GM19099 (cell line): ENCODE results near the gene TBC1D22A.

Experiments used
- POLR2A ChIP-seq: IDR thresholded peaks from 3 replicates; pipeline ENCODE4 v1.6.1; 2011; ENCODE audit warnings: low read depth; ENCODE audit not compliant: insufficient read length; ENCODE audit errors: extremely low read depth

The TBC1D22A gene

DNA sequence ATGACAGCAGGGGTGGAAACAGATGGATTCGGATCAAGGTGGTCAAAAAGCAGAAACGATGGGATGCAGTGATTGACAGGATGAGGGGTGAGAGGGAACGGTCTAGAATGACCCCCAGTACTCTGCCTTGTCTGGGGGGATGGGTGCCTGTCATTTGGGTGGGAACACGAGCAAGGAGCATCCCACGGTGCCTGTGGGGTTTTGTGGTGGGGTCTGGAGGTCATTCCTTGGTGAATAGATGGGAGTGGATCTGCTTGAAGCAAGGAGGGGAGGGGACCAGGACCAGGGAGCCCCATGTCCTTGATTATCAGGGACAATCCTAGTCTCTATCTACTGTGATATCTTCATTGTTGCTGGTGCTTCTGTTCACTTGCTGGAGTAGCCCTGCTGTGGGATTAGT, 16.3 kb upstream of the TBC1D22A start:
- TF ChIP-seq POLR2A: no peak

DNA sequence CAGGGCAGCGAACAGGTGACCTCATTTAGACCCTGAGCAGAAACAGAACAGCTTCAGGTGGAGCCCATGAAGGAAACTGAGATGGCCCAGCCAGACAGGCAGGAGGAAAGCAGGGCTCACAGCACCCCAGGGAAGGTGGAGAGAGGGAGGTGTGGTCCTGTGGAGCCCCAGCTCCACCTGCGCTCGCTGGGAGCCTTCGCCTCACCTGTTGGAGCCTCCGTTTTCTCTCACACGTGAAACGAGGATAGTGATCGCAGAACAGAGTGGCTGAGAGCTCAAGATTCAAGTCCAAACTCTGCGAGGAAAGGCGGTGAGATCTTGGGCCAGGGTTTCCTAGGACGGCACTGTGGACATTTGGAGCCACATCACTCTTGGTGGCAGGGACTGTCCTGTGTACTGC, 15.8 kb upstream of the TBC1D22A start:
- no peak for TF ChIP-seq POLR2A

DNA sequence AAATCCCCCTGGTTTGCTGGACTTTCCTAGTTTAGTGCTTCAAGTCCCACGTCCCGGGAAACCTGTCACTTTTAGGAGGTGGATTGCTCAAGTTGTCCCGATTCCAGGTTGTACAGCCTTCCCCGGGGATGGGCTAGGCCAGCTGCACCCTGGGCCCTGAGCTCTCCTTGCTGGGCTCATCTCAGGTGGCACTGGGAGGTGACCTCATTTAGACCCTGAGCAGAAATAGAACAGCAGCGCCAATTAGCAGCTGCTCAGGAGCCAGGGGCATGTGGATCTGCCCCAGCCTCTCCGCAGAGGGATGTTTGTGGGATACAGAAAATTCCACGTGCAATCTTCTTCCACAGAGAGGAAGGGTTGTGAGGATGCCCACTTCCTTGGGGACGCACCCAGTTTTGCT, 14.8 kb upstream of the TBC1D22A start:
- TF ChIP-seq POLR2A: no peak

GRCh38 chr22:46748206-46748907, 14.1 kb upstream of the TBC1D22A start:
- TF ChIP-seq POLR2A: no peak

DNA sequence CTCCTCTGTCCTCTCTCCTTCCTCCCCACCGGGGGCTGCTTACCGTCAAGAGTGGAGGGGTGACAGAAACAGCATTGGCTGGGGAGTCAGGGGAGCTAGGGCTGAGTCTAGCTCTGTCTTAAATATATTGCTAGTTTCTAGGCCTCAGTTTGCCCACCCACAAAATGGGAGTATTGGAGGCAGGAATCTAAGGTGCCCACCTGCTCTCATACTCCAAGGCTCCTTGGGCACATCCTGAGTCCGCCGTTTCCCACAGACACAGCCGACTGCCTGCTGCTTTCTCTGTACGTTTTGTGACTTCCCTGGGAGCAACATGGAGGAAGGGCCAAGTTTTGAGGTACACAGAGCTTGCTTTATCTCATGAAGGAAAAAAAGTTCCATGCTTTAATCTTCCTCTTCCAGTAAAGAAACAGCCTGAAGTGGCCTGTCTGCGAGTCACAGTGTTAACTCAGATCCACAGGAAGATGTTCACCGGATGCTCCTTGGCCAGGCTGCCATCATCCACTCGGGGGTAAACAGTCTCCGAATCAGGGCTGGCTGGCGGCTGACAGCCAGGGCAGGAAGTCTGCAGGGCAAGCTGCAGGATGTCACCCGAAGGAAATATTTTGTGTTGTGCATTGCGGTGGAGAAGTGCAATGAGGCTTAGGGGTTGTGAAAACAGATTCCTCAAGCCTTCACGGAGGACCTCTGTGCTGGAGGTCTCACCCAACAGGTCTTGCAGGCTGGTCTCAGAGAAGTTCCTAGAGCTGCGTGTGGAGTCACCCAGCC, 13.4 kb upstream of the TBC1D22A start:
- TF ChIP-seq POLR2A: no peak

- TF ChIP-seq POLR2A: no peak
These were observed 12.5 kb upstream of the TBC1D22A start for GRCh38 chr22:46749682-46750529.

DNA sequence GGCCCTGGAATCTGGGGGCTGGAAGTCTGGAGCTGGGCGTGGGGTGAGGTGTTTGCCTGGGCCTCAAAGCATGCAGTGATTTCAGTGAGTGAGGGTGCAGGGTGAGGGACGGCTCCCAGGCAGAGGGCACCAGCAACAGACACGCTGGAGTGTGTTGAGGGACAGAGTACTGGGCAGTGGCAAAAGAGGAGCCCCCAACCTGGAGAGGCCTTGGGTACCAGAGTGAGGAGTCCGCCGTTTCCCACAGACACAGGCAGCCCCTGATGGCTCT, 12.0 kb upstream of the TBC1D22A start:
- no peak for TF ChIP-seq POLR2A

GRCh38 chr22:46750863-46751443, 11.5 kb upstream of the TBC1D22A start:
- TF ChIP-seq POLR2A: no peak

DNA sequence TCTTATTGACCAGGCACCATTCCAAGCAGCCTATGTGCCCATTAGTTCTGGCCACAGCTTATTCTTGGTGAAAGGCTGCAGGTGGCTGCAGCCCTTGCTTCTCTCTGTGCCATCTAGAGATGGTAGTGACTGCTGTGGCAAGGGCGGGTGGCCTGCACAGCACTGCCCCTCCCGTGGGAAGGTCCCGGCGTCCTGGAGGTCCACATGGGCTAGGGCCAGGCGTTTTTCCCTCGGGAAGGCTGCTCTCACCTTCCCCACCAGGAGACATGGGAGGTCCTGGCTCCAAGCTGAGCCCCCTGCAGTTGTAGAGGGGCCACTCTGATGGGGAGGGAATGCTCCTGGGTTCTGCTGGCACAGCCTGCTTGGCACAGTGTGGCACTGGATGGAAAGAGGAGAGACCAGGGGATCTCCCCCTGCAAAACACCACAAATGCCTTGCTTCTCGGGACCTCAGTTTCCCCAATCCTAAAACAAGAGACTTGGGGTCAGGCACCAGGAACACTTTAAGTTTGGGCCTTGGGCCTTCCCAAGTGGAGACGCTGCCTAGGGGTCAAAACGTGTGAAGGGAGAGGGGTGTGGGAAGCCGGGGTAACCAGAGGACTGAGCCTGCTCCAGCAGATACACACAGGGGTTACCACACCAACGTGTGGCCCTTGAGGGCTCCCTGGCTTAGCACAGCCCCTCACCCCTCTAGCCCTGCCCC, 10.0 kb upstream of the TBC1D22A start:
- no peak for TF ChIP-seq POLR2A

DNA sequence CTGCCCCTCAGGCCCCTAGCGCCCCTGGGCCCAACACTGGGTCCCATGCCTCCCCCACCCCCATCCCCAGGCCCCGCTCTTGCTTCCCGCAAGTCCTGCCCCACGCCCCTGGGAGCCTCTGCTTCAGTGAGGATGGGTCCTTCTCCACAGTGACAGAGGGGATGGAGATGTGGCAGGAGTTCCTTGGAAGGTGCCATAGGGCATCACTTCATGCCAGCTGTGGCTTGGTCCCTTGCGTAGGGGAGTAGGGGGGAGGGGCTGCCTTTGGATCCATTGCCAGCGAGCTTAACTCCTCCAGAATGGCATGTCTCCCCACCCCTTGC, 9.5 kb upstream of the TBC1D22A start:
- no peak for TF ChIP-seq POLR2A

GRCh38 chr22:46753360-46753759, 9.1 kb upstream of the TBC1D22A start:
- TF ChIP-seq POLR2A: no peak

DNA sequence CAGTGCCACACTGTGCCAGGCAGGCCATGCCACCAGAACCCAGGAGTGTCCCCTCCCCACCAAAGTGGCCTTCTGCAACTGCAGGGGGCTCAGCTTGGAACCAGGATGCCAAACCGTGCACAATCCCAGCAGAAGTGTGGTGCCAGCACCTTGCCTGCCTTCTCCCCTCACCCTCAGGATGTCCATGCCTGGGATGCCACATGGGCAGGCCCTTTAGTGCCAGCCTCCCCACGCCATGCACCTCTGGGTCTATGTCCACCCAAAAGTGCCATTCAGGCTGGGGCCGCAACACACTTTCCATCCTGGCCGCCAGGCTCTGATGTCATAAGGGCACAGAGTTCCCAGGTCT, 8.7 kb upstream of the TBC1D22A start:
- TF ChIP-seq POLR2A: no peak

DNA sequence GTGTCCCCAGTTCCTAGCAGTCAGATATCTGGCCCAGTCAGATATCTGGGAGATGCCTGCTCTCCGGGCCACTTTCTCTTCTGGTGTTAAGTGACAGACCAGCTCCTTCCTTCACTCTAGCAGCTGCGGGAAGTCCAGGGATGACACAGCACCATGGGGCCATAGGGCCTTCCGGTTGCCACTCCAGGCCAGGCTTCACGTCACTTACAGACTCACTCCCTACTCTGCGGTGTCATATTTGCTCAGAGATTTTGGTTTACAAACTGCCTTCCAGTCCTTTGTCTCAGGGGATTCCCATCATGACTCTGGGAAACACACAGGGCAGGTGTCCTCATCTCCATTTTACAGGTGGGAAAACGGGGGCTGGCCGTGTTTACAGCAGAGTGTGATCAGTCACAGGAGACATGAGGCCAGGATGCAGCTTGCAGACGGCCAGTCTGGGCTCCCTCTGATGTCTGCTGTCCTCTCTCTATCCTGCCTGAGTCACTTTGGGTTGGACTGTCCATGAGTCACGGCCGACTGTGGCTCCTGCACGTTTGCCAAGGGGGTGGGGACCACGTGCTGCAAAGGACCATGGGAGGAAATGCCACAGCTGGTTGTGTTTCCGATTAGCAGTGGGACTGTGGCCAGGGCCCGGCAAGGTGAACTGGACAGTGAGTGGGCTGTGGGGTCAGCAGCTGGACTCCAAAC, 8.2 kb upstream of the TBC1D22A start:
- no peak for TF ChIP-seq POLR2A

DNA sequence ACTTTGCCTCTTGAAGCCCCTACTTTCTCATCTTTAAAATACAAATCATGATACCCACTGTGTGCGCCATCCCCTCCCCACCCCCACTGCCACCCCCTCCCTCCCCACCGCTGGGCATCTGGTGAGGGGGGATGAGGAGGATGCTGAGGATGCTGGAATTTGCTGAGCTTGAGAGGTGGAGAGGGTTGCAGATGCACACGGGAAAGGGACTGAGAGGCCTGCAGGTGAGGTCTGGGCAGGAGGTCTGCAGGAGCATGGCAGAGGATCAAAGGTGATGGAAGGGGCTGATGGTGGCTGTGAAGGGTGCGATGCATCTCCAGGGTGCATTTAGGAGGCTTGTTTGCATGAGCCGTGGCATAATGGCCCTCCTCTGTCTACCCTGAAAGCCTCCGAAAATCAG, 7.6 kb upstream of the TBC1D22A start:
- no peak for TF ChIP-seq POLR2A
